Activated CD8-positive, alpha-beta memory T cell treated with anti-CD3 and anti-CD28 coated beads, Interleukin-2, amount 50 U/mL, for 24 hours (primary cell): ENCODE measurements around the gene FNDC3B.

Experiments used
- DNase-seq: peaks from one replicate; pipeline ENCODE4 v3.0.0-alpha.2; 2020; ENCODE audit errors: extremely low read depth

The FNDC3B gene

GRCh38 chr3:172211123-172211522 lies 171.7 kb downstream of the FNDC3B start:
- DNase-seq: no peak

GRCh38 chr3:172213200-172213599 lies 173.8 kb downstream of the FNDC3B start:
- DNase-seq: no peak

DNA sequence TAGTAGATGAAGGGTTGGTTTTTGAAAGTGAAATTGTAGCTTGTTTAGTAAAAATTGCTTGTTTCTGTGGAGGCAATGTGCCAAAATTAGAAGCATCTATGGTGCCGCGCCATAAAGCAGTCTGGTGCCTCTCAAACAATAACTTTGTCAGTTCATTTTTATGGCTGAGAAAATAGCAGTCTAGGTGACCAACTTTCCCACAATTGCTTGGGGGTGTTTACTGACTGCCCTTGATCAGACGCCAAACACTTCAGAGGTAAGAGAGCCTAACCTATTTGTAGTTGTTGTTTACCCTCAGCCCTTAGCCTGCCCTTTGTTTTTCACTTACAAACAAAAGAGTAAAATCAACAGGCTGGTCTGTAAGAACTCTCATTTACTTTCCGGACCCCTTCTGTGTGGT lies 174.5 kb downstream of the FNDC3B start:
- DNase-seq: no peak

- DNase-seq: no peak
Observed at GRCh38 chr3:172216267-172216666, 176.9 kb downstream of the FNDC3B start.

DNA sequence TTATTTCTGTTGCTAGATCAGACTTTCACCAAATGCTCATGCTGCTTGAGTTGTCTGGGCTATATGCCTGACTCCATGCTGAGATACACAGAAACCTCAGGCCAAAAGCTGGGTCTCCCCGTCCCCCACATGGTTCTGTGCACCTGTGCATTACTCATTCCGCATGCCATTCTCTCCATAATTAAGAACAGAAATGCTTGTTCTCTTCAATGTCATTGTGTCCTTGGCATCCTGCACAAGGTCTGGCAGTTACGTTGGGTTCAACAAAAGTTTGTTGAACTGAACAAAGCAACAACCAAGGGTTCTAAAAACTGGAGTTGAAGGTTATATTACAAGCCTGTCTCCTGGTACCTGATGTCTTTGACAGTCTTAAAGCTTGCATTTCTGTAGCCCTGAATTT lies 177.5 kb downstream of the FNDC3B start:
- no peak for DNase-seq

DNA sequence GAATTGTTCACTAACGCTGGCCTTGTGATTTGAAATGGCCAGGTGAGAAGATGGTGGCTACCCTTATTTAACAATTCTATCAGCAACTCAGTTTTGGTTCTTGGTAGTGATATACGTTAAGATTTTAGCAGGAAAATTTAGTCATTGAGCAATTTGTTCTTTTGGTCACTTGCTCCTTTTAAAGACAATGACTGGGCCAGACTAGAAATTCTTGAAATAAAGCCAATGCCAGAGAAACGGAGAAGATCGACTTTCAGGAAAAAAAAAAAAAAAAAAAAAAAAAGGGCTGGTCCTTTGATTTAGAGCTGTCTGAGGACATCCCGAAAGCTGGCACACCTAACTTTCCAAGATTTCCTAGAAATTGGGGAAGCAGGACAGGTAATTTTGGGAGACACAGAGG lies 178.5 kb downstream of the FNDC3B start:
- DNase-seq: no peak

- no peak for DNase-seq
Observed at GRCh38 chr3:172218350-172219323, 179.3 kb downstream of the FNDC3B start.

DNA sequence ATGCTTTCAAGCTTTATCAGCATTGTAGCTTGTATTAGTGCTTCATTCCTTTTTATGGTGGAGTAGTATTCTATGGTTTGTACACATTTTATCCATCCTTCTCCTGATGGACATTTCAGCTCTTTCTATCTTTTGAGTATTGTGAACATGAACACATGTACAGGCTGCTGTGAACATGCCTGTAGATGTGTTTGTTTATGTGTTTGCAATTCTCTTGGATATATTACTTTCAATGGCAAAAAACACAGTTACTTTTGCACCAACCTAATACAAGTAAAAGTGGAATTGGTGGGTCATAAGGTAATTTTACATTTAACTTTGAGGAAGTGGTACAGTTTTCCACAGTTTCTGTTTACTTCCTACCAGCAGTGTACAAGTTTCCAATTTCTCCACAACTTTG lies 180.4 kb downstream of the FNDC3B start:
- no peak for DNase-seq

DNA sequence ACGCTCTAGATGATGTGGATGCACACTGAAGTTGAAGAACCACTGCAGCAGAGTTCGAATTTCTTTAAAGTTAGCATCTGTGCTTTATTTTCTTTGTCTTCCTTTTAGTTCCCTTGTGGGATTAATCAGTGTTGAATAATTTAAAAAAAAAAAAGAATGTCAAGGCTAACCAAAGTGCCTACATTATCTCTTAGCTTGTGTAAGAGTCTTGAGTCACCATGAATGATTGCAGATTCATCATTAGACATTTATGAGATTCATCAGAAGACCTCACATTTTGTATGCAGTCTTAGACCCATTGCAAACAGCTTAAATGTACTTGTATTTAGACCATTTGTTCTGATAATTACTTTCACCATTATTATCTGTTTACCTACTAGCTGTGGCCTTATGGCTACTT lies 182.2 kb downstream of the FNDC3B start:
- no peak for DNase-seq

DNA sequence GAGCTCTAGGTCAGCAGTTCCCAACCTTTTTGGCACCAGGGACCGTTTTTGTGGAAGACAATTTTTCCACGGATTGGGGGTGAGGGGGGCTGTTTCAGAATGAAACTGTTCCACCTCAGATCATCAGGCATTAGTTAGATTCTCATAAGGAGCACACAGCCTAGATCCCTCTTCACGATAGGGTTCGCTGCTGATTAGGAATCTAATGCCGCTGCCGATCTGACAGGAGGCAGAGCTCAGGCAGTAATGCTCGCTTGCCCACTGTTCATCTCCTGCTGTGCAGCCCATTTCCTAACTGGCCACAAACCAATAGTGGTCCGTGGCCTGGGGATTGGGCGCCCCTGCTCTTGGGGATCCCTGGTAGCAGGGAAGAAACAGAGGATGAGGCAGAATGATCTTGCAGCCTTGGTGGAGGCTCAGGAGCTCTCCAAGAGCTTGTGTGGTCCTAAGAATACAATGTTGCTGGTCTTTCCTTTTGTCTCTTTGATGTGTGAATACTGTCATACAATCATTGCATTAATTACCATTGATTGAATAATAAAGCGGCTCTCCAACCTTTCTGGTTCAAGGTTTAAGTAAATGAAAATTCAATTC lies 183.2 kb downstream of the FNDC3B start:
- DNase-seq: no peak

DNA sequence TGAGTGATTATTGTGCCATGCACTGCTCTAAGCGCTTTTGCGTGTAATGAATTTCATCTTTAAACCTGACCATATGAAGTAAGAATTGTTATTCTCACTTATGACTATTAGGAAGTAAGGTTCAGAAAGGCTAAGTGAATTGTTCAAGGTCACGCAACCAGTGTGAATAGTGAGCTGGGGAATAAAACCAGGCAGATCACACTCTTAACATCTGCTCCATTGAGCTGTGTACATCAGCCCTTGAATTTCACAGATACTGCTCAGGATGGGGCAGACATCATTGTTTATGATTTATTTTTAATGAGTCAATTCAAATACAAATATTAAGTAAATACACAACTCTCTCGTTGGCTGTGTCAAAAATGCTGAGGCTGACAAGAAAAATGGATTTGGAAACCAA lies 184.5 kb downstream of the FNDC3B start:
- DNase-seq: no peak

- no peak for DNase-seq
Observed at GRCh38 chr3:172224560-172225214, 185.3 kb downstream of the FNDC3B start.

- DNase-seq: no peak
Observed at GRCh38 chr3:172225215-172225707, 185.9 kb downstream of the FNDC3B start.

- DNase-seq: no peak
Observed at GRCh38 chr3:172226831-172227230, 187.5 kb downstream of the FNDC3B start.

GRCh38 chr3:172227340-172228035 lies 188.1 kb downstream of the FNDC3B start:
- no peak for DNase-seq

DNA sequence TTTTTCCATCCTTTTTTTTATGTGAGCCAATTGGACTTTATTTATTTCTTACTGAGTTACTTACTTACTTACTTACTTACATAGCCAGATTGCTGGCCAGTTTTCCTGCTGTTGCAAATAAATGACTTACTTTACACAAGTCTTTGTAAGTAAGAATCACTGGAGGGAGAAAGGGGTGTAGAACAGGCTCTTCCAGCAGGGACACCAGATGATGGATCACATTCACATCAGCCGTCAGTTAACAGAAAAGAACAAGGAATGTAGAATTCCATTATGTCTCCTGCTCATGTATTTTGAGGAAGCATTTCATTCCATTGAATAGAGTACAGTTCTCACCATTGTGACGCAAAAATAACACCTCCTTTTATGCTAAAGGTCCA lies 188.6 kb downstream of the FNDC3B start:
- DNase-seq: no peak

DNA sequence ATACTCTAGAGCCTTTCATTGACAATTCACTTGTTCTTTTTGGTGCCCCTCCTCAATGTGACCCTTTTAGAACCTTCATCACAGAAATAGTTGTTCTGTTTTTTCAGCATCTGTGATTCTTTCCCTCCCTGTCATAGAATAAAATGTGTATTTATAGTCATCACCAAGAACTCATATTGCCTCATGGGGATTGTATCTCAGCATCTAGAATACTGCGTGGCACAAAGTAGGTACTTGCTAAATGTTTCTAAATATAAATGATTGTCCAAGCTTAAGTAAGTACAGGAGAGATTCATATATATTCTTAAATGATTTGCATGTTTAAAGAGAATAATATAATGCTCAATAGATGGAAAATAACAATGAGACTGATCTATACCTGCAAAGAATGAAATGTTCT lies 190.1 kb downstream of the FNDC3B start:
- DNase-seq: no peak

DNA sequence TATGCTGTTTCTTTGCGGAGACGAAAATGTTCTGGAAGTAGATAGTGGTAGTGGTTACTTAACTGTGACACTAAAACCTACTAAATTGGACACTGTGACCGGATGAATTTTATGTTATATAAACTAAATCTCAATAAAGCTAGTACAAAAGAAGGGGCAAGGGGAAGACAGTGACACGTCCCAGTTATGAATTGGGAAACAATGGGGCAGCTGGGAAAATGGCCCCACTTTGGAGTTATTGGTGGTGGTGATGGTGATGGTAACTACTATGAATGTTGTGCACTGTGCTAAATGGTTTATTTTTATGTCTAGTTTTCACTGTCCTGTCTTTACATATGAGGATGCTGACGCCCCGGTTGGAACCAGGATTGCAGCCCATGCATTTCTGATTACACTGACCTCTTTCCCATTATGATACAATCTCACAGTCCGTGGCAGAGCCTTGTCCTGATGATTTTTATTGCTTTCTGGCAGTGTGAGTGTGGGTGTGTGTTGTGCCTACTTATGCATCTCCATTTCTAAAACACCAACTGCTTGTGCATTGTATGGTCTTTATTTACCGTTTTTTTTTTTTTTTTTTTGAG lies 192.0 kb downstream of the FNDC3B start:
- no peak for DNase-seq

- no peak for DNase-seq
Observed at GRCh38 chr3:172232579-172233212, 193.3 kb downstream of the FNDC3B start.

GRCh38 chr3:172233474-172234277 lies 194.3 kb downstream of the FNDC3B start:
- DNase-seq: no peak
